Measurements from ENCODE around the gene ERI2.

The ERI2 gene

GRCh38 chr16:20750558-20750957 is 55.7 kb downstream of the ERI2 start:
- no peak for TF ChIP-seq CTCF (conservative IDR thresholded peaks at IDR 0.05; ENCODE audit: low read depth)
- H3K27ac ChIP-seq, result no peak overlapping the region
- ChIA-PET CTCF (interaction anchor here (0.6 kb wide), 1 partner anchor 270 kb away, joined by 3 read pairs; no protein-coding TSS in a partner anchor), POLR2A (ENCODE audit: low non-redundant PET) (no interaction called here)
- DNase-seq (ENCODE audit: low spot score), result no peak

DNA sequence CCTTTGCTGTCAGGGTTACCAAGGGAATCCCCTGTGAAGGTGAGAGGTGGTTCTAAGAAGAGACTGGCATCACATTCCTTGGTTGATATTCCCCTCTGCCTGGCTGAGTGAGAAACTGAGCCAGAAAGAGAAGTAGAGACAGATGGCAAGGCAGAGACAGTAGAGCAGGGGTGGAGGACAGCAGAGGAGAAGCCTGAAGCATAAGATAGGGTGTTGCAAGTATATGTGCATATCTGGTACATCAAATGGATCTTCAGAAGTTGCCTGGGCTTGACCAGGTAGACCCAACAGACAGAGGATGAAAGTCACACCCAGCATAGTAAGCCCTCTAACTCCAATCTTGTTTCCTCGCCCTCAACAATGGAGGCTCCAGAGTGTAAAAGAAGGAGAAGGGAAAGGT is 56.8 kb downstream of the ERI2 start:
- CTCF ChIA-PET, result no interaction called here
- DNase-seq (ENCODE audit: low spot score), result no peak
- POLR2A ChIA-PET (ENCODE audit: low non-redundant PET), result no interaction called here
- TF ChIP-seq CTCF (conservative IDR thresholded peaks at IDR 0.05; ENCODE audit: low read depth), result no peak
- H3K27ac ChIP-seq, result no peak overlapping the region

GRCh38 chr16:20747030-20747816 is 59.0 kb downstream of the ERI2 start:
- ChIA-PET CTCF (no interaction called here), POLR2A (ENCODE audit: low non-redundant PET) (no interaction called here)
- H3K27ac ChIP-seq, result no peak overlapping the region
- no peak for TF ChIP-seq CTCF (conservative IDR thresholded peaks at IDR 0.05; ENCODE audit: low read depth)
- DNase-seq (ENCODE audit: low spot score), result no peak

DNA sequence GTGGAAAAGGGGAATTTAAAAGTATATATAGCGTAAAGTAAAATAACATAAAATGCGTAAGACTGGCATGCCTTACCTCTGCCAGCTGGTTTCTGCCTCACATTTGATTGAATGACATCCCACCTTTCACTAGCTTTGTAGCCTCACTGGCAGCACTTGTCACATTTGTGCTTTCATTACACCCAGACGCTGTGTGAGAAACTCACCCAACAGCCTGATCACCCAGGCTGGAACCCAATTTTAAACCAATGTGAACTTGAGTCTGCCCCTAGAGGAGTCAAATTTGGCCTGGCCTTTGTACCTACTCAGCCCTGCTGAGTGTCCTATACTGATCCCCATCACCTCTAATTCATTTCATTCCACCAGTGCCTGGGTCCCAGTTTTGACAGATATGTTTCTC is 59.8 kb downstream of the ERI2 start:
- no peak for TF ChIP-seq CTCF (conservative IDR thresholded peaks at IDR 0.05; ENCODE audit: low read depth)
- no peak for DNase-seq (ENCODE audit: low spot score)
- H3K27ac ChIP-seq, result no peak overlapping the region
- CTCF ChIA-PET, result no interaction called here
- POLR2A ChIA-PET (ENCODE audit: low non-redundant PET), result no interaction called here
